ENCODE measurements around the gene AMER2.

Gene AMER2

DNA sequence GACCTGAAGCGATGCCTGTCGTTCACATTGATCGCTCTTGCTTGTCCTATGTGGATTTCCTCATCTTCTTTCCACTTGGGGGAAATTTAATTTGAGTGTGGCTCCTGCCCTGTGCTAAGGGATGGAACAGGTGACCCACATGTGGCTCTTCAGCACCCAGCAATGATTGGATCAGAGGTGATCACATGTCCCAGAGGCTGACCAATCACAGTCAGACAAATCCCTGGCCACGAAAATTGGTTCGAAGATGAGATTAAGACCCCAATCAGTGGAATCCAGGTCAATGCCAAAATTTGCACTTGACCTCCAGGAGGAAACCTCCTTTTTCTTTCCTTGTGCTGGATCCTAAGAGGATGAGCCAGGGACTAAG lies 23.7 kb downstream of the AMER2 start:
- DNase-seq: no peak

DNA sequence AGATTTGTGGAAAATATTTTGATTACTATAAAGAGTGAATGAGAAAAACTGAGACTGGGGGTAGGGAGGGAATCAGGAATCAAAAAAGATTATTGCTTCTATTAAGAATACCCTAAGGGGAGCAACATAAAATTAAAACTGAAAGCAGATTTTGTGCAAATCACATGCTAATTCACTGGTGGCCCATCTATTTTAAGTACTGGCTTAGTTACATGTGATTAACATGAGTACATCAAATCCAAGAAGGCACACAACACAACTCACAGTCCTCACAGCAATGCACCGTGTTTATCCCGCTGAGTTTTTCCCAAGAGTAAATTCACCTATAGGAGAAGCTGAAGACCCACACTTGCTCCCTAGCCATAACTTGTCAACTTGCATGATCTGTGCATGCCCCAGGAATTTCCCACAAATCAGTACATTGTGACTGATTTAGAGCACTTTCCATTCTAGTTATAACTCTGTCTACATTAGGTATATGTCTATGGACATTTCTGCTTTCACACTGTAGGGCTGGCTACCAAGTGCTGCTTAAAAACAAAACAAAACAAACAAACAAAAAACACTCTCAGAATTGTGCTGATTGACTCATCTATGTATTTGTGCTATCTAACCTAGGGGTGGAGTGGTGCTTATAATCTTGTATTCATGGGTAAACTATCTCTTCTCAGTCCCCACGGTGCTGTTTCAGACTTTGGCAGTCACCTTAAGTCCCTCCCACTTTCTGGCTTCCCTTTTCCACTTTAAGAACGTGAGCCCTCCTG lies 24.3 kb downstream of the AMER2 start:
- DNase-seq: no peak

DNA sequence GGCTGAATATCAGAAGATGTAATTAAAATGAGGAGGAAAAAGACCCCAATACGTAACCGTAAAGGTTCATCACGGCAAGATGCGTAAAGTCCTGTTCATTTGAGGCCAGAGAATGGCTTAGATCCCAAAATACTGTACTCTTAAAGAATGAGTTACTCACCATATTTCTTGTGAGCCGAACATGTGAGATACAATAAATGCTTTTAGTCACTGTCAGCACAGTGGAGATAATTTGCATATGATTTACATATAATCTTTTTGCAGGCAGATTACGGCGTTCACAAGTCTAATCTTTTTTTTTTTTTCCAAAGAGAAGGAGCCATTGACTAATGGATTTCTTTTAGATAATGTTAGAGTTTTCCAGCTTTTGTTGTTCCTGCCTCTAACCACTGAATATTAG lies 28.4 kb downstream of the AMER2 start:
- DNase-seq: no peak

DNA sequence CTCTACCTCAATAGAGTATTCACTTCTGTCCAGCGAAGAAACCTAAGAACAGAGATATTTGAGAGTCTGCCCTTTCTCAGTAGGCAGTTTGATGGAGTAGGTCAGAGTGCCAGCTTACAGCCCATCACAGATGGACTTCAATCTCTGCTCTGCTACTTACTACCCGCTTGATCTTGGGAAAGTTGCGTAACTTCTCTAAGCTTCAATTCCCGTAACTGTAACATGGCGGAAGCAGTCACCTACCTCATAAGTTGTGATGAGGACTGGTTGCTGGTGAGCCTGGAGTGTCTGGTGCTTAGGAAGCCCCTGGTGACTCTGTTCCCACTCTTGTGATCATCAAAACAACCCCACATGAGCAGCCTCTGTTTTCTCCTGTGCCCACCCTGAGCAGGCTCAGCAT lies 31.0 kb downstream of the AMER2 start:
- no peak for DNase-seq

DNA sequence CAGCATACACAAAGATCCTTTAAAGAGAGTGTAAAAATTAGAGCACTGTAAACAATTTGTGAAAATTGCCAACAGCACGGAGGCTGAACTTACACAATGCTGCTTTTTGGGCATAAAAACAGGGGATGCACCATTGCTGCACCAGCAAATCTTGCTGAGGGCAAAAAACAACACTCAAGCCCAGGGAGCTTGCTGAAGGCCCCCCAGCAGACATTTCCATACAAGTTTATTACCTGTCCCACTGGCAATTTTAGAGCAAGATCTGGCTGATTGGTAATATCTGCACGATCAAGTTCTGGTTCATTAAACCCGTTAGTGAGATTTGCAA lies 34.3 kb downstream of the AMER2 start:
- DNase-seq: no peak

DNA sequence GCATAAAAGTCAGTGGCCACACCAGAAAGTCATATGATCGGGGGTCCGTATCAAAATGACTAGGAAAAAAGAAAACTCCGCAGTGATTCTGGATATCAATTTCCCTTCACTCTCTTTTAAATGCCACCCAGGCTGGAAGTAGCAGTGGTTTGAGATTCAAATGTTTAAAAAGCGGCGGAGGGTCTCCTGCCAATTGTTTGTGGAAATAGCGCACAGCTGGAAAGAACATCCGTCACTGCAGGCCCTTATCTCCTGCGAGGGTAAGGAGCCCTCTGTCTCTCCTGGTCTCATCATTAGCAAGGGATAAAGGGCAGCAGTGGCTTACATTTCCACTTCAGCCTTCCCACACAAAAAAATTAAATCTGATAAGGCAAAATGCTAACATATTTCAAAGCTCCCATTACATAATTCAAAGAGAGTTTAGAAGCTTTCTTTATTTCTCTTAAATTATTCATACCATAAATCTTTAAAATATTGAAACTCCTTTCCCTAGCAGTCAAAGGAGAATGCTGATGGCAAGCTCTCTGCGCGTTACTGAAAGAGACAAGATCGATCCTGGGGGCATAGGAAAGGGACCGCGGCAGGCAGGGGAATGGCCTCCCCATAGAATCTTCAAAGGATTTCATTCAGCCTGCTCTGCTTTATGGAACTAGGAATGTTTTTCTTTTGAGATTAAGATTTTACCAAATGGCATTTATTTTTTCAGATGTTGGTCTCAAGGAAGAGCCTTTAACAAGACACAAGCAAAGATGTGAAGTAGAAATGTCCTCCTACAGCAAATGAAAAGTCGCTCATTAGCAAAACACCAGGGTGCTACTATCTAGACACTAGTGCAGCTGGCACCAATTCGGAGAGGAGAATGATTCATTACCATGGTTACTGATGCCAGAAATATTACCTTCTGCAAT lies 35.0 kb downstream of the AMER2 start:
- DNase-seq: no peak

DNA sequence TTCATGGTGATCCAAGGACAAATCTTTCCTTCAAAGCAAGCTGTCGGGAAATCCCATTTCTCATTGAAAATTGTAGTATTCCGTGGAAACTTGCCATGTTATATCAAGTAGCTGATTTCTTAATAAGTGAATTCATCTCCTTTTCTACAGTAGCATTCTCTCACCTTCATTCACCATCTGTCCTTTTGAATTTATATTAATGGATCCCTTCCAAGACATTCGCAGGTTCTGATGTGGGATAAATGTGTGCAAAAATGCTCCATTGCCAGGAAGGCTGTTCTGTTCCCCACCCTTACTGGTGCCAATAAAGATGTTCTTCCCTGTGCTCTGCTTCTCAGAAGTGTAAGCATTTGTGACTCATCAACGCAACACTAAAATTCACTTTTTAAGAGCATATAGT lies 36.2 kb downstream of the AMER2 start:
- no peak for DNase-seq

DNA sequence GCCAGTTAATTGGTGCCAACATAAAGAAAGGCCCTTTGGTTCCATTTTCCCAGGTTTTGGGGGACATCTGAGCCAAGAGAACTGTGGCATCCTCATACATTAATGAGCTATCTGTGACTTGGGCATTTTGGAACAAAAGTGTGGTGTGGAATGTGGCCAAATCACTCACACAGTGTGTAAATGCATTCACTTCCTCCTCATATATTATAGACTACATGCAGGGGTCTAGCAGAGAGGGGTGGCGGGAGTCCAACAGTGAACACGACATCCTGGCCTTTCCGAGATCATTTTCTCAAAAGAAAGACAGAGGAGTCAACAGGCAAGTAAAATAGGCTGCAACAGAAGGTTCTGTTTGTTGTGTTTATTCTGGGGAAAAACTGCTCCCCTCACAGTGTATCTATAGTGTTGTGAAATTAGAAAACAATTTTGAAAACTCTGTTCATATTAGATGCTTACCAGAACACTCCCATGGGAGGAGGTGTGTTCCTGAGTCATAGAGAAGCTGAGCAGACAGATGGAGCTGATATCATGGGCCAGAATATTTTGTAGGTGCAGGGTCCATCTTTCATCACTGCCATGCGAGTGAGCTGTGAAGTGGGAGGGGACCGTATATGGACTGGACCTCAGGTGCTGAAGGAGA lies 39.2 kb downstream of the AMER2 start:
- no peak for DNase-seq

DNA sequence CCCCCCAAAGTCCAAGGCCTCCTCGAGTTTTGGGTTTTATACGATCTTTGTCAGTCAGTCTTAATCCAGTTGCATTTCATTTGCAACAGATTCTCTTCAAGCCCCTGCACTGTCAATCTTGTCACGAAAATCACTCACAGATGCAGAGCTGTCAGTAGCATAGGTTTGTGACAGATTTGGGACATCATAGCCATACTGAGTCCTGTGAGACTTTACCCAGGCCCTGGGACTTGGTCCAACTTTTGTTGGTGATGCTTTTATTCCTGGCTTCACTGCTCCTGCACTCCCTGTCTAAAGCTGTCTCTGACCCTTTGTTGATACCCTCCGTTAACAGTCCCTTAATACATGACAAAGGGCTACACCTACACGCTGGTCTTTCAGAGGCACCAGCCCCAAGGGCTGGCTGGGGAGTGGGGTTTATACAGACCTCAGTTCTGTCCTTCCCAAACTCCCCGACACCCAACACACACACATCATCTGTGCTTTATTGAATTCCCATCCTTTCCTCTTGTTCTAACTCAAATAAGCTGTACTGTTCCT lies 40.1 kb downstream of the AMER2 start:
- no peak for DNase-seq

DNA sequence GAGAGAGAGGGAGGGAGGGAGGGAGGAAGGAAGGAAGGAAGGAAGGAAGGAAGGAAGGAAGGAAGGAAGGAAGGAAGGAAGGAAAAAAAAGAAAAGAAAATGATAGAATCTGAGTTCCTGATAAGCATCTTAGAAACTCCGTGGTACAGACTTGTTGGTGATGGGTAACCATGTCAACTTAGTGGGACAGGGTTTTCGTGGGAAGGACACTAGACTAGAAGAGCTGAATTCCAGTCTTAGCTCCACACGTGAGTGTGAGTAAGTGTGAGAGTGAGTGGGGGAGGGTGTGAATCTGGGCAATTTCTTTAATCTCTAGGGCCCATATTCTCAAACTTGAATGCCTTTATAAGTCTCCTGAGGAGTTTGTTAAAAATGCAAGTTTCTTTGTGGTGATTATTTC lies 41.1 kb downstream of the AMER2 start:
- no peak for DNase-seq

DNA sequence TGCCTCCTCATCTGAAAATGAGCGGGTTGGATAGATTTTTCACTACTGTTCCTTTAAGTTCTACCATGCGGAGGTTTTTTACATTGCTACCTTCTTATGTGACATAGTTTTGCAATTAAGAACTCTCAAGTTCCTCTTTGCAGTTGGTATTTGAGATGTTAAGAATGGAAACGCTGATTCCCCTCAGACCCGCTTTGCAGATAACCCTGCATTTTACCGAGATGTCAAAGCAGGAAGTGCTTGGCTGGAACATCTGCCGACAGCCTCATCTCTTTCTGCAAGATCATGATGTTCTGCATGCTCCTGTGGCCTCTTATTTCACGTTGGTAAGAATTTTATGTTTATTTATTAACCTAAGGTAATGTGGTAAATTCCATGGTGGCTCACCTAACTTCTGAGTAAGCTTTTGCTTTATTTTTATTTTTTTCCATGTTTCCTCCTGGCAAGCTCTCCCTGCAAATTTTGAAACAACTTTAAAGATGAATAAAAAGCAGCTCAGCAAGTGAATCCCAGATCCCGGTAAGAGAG lies 53.6 kb downstream of the AMER2 start:
- DNase-seq: no peak

DNA sequence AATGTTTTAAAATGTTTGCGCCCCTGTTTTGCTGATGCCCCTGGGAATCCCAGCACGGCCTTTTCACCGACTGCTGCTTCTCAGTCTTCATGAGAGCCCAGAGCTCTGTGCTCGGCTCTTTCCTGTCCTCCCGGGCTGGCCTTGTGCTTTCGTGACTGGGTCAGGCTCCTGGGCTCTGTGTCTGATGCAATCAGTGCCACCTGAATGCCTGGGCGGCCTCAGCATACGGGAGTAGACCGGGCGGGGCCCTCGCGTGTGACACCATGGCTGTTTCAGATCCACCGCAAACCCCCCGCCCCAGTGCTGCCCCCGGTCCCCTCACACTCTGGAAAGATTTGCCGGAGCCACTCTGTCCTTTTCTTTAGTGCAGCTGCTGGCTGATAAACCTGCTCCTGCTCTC lies 54.8 kb downstream of the AMER2 start:
- DNase-seq: no peak

DNA sequence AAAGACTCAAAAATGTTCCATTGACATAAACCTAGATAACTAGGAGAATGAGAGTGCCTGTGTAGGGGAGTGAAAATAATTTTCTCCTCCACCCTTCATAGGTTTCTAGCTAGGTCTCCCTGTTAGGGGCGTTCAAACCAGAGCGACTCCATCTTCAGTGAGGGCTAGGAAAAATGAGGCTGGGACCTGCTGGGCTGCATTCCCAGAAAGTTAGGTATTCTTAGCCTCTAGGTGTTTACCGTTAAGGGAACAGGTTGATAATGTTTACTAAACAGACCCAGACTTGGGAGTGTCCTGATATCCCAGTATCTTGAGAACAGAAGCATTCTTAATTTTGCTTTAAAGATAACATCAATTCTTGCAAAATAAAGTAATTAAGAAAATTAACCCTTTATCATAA lies 56.0 kb downstream of the AMER2 start:
- DNase-seq: no peak

DNA sequence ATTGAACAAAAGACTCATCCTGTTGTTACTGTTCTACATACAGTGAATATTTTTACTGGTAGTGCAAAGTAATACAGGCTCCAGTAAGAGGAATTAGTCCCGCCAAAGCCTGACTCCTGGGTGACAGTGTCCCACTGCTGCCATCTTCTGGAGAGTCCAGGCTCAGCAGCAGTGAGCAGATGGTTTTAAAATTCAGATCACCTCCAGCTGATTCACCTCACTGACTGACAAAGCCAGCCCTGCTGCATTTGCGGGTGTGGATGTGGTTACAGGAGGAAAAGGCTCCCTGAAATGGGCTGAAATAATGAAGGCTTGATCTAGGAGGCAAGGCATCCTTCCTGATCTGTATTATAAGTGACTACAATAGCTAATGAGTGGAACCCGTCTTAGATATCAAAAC lies 57.9 kb downstream of the AMER2 start:
- DNase-seq: peak; percentile 83

DNA sequence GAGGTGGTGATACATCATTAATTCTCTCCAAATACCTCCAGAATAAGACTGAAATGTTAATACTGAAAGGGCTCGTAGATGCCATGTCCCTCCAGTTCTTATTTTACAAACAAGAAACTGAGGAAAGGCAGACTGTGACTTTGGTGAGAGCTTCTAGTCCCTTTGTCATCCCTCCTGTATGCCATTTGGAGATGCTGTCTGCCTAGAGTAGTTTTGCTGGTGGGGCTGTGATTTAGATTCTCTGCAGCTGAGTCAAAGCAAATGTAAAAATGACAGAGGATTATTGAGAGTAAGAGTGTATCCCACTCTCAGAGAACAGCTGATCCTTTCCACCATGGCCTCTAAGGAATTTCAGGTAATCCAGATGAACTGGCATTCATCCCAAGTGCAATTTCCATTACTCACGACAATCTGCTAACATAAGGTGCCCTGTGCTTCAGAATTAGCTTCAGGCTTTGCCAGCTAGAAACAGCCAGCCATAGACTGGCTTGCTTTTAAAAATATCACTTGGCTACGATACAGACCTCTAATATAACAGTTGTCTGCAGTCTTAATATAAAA lies 59.3 kb downstream of the AMER2 start:
- DNase-seq: no peak

All from hematopoietic multipotent progenitor cell treated with erythropoietin and hydrocortisone succinate and interleukin-3 and kit ligand, for 8 days (in vitro differentiated cells).